ENCODE measurements around the gene ST8SIA1.

DNA sequence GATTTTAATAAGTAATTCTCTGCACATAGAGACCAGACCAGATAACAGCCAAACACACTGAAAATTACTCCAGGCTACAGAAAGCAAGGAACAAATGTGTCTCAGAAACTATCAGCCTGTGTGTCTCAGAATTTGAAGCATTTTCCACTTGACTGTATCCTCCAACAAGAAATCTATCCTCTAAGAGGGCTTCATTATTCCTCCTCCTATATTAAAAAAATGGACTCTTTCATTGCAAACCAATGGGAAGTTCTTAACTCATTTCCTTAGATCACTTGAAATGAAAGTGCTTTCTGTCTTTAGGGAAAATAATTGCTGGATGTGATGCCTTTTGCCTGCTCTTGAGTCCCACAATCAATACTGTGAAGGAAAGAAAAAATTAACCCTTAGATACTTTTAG lies 2.3 kb downstream of the ST8SIA1 start:
- no peak for TF ChIP-seq SETDB1 (IDR thresholded peaks at IDR 0.05; ENCODE audit: insufficient read length, low read length)
- TF ChIP-seq MEIS1 (CRISPR knock-in tag; IDR thresholded peaks at IDR 0.05; ENCODE audit: borderline replicate concordance) = no peak
- no peak for TF ChIP-seq GLI2 (tag by site-specific recombination; IDR thresholded peaks at IDR 0.05; ENCODE audit: borderline replicate concordance, low read depth)
- TF ChIP-seq ZBTB8A (tag by site-specific recombination; IDR thresholded peaks at IDR 0.05) = no peak
- no peak for TF ChIP-seq ZNF274 (IDR thresholded peaks at IDR 0.05; ENCODE audit: low read length)
- TF ChIP-seq ZNF274 (tag by site-specific recombination; IDR thresholded peaks at IDR 0.05; ENCODE audit: borderline replicate concordance) = no peak
- TF ChIP-seq ZXDB (tag by site-specific recombination; IDR thresholded peaks at IDR 0.05) = no peak
- TF ChIP-seq, protein P1, sequence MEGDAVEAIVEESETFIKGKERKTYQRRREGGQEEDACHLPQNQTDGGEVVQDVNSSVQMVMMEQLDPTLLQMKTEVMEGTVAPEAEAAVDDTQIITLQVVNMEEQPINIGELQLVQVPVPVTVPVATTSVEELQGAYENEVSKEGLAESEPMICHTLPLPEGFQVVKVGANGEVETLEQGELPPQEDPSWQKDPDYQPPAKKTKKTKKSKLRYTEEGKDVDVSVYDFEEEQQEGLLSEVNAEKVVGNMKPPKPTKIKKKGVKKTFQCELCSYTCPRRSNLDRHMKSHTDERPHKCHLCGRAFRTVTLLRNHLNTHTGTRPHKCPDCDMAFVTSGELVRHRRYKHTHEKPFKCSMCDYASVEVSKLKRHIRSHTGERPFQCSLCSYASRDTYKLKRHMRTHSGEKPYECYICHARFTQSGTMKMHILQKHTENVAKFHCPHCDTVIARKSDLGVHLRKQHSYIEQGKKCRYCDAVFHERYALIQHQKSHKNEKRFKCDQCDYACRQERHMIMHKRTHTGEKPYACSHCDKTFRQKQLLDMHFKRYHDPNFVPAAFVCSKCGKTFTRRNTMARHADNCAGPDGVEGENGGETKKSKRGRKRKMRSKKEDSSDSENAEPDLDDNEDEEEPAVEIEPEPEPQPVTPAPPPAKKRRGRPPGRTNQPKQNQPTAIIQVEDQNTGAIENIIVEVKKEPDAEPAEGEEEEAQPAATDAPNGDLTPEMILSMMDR (tag by site-specific recombination; IDR thresholded peaks at IDR 0.05) = no peak
- TF ChIP-seq ZNF280D (tag by site-specific recombination; IDR thresholded peaks at IDR 0.05) = no peak
- no peak for TF ChIP-seq HOXC10 (CRISPR knock-in tag; IDR thresholded peaks at IDR 0.05)
- no peak for TF ChIP-seq ZFP69B (tag by site-specific recombination; IDR thresholded peaks at IDR 0.05)
- no peak for TF ChIP-seq BCL11B (tag by site-specific recombination; IDR thresholded peaks at IDR 0.05; ENCODE audit: low read depth)
- no peak for TF ChIP-seq SP3 (tag by site-specific recombination; IDR thresholded peaks at IDR 0.05)
- no peak for TF ChIP-seq ZFP37 (tag by site-specific recombination; IDR thresholded peaks at IDR 0.05)
- no peak for TF ChIP-seq ZNF138 (tag by site-specific recombination; IDR thresholded peaks at IDR 0.05; ENCODE audit: borderline replicate concordance)
